Activated T-cell treated with anti-CD3 and anti-CD28 coated beads, Interleukin-2, amount 50 U/mL, for 1 hour (primary cell): ENCODE results near the gene BRD4.
"Not testable (repeated sequence)": the region's sequence is repeated elsewhere in the genome, so short reads cannot be mapped to it uniquely, and the experiment has no call there.

Experiments used
- DNase-seq: peaks from one replicate; pipeline ENCODE4 v3.0.0-alpha.2; 2020

BRD4 gene

DNA sequence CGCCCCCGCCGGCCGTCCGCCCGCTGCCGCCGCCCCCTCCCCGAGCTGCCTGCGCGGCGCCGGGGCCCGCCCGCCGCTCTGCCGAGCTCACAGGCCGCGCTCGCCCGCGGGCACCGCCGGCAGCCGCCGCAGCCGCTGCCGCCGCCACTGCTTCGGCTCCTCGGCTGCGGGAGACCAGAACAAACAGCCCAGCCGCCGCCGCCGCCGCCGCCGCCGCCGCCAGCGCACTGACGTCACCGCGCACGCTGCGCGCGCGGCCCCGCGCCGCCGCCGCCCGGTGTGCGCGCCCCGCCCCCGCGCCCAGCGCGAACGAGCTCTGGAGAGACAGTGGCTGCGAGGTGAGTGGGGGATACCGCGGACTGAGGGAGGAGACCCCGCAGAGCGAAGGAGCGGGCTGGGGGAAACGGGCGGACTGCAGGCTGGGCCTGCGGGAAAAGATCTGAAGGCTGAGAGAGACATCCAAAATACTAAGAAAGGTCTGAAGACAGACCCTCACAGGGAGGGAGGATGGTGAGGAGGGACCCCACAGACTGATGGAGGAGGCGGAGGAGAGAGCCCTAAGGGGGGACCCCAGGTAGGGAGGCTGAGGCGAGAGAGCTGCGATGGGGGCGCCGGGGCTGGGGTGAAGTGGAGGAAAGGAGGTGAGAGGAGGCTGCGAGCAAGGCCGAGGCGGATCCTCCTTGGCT lies at the start of gene BRD4:
BRD4 (minus strand) TSS at position 229 of the 686 bp plus-strand sequence. CDS start 59,440 bp downstream, outside the sequence.
- DNase-seq, result peak; percentile 83

DNA sequence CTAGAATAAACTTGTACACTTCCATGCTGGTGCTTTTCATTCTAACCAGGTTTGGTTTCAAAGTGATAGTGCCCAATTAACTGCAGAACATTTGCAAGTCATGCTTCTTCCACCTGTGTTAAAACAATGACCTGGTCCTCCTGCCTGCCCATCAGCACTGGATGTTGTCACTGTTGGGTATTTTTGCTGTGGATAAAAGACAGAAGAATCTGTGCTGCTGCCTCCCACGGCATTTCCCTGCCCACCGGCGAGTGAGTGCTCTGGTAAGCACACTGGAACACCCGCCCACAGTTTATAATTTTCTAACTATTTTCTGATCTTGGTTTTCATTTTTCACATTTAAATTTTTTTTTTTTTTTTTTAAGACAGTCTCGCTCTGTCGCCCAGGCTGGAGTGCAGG lies 49.5 kb upstream of the BRD4 start:
- no peak for DNase-seq

DNA sequence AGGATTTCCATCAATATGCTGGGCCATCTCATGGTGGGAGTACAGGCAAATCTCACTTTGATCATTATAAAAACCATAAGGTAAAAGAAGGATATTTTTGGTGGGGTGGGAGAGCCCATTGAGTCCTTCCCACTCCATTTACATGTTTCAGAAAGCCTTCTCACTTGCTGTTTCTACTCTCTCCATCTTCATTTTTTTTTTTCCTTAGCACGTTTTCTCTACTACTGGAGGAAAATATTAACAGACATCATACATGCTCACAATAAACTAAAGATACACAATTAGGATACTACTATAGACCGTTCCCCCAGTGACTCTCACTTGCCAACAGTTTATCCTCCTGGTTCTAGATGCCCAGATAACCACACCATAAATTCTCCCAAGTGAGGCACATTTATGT lies 49.1 kb upstream of the BRD4 start:
- DNase-seq, result no peak

DNA sequence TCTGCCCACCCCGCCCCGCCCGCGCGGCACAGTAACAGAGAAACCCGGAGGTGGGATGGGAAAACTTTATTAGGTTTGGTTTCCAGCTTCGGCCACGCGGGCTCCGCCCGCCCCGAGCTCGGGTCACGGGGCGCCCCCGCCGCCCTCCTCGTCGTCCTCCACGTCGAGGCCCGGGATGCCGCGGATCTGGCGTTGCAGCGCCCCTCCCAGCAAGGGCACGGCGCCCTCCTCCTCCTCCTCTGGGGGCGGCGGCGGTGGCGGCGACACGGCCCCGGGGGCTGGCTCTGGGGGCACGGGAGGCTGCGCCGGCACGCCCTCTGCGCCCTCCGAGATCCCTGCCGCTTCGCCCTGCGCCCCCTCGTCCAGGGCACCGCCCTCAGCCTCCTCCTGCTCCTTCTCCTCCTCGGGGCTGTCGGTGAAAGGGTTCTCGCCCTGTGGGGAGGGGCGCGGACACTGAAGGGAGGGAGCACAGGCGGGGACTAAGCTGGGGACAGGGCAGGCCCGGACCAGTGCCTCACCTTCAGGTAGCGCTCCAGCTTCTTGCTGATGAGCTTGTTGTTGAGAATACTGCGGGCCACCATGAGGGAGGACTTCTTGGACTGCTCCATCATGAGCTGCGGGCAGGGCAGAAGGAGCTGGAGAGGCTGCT lies 47.8 kb upstream of the BRD4 start:
- DNase-seq, result no peak

DNA sequence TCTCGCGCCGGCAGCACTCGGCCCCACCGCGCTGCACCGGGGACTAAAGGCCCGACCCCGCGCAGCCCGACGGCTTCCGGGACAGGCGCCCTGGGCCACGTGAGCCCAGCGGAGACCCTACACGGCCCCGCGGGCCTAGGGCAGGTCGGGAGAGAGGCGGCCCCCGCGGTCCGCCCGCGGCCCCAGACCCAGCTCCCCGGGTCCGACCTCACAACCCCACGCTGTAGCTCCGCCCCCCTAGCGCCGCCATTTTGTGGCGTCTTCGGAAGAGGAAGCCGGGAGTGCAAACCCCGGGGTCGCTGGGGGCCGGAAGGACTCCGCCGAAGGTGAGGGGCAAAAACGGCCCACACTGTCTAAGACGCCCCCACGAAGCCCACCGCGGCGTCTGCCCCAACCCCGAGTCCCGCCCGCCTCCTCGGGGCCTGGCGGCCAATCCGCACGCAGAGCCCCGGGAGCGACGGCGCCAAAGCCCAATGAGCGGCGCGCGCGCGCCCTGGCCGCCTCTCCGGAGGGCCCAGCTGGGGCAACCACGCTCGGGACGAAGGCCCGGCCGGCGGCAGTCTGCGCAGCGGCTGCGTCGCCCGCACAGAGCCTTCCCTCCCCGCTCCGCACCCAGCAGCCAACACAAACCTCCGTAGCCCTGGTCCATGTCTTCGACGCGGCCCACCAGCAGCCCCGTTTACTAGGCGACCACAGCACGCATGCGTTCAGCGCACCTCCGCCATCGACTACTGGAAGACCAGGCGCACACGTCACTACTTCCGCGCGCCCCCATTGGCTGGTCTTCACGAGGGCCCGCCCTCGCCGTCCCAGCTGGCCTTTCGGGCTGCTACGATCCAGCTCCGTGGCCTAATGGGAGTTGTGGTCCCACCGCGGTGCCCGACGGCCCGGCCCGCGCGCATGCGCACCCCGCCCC lies 47.0 kb upstream of the BRD4 start, which contains the start of gene AKAP8:
AKAP8 (minus strand) TSS at position 705 of the 916 bp plus-strand sequence; CDS start at position 649, 56 bp downstream.
- peak; percentile 98 for DNase-seq

DNA sequence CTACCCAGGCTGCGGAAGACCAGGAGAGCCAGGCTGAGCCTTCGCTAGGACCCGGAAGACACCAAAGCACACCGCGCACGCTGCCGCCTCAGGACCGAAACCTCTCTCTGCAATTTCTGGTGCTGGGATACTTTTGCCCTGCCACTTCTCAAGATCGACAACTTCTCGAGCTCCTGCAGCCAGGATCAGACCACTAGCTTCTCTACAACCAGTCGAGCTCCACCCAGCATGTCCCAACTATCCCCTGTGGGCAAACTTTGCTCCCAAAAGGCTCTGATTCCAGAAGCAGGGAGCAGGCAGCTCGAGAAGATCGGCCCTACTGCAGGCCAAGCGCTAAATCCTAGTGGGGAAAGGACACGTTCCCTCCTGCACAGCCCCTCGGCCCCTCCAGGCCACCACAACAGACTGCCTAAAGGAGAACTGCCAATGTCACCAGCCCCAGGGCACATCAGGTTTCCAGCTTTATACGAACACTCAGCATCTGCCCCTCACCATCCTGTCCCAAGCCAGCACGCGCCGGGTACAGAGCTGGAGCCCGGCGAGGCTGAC lies 46.3 kb upstream of the BRD4 start:
- peak; percentile 46 for DNase-seq

DNA sequence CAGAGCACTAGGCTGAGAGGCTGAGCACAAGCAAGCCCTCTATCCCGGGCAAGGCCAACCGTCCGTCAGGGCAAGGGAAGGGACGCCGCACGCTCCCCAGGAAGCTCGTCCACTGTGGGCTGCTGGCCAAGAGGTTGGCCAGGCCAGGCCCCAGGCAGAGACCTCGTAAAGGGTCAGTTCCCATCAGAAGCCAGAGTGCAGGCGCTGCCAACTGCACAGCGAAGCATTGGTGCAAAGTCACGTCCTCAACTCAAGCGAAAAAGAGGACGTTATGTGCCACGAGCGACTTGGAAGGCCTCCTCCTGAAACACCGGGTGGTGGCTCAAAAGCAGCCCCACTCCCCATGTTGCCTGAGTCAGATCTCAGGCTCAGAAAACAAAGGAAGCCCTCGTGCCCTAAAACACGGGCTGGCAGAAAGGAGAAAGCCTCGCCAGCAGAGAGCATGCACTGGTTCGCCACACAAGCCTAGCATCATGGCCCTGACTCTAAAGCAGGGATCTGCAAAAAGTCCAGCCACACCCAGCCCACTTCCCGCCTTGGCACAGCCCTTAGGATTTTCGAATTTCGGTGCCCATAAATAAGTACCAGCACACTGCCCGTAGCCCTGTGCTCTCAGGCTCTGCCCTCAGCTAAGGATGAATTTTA lies 42.6 kb upstream of the BRD4 start:
- no peak for DNase-seq

DNA sequence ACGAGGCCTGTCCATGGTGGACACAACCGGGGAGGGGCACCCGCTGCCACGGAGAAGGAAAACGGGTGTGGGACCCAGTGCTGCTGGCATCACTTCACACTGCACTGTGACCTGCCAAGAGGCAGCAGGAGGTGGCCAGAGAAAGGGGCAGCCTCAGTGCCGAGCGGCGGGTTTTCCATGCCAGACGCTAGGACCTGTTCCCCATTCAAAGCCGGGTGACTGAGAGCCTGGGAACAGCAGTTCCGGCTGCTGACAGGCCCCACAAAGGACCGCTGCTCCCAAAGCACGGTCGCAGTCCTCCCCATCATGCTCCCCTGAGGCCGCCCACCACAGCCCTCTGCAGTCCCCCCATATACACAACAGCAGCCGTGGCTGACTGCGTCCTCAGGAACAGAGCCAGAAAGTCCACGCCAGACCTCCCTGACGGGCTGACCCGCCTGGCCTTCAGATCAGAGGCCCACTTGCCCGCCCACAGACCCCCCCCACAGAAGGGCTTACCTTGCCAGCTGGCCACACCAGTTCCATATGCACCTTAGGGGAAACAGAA lies 41.8 kb upstream of the BRD4 start:
- DNase-seq, result no peak

DNA sequence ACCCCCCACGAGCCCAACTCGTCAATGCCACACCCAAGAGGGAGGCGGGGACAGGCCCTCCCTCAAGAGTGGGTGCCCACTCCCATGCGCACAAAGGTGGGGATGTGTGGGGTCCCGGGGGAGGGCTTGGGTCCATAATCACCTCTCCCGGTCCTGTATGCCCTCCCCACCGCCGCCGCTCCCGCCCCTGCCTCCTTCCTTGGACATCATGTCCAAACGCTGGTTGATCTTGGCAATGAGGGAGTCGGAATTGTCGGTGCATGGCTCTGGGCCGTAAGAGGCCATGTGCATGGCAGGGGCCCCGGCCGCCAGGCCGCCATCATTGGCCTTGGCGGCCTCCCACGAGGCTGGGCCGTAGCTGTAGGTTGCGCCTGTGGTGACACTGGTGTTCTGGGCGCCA lies 41.3 kb upstream of the BRD4 start:
- DNase-seq, result no peak

DNA sequence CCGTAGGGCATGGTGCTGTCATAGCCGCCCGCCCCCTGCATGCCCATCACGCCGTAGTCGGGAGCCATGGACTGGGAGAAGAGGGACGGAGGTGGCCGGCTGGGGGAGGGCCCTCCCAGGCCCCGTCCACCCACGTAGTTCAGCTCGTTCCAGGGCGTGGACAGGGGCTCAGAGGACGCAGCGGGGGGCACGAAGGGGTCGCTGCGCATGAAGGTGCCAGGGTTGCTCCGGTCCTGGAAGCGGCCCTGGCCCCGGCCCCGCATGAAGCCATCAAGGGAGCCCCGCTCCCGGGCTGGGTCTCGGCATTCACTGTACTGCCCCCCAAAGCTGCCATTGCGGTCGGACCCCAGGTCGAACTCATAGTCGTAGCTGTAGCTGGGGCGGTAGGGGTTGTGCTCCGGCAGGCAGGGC lies 40.6 kb upstream of the BRD4 start:
- no peak for DNase-seq

DNA sequence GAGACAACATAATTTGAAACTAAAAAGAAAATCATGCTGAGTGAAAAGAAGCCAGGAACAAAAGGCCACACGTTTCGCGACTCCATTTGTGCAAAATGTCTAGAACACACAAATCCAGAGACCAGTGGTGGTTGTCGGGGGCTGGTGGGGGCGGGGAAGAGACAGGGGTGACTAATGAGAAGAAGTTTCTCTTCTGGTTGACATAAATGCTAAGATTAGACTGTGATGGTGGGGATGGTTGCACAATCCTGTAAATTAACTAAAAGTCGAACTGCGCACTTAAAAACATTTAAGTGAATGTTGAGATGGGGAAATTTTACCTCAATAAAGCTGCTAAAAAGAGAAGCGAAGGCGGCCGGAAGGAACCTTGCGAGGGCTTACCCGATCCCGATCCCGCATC lies 40.1 kb upstream of the BRD4 start:
- DNase-seq, result no peak

DNA sequence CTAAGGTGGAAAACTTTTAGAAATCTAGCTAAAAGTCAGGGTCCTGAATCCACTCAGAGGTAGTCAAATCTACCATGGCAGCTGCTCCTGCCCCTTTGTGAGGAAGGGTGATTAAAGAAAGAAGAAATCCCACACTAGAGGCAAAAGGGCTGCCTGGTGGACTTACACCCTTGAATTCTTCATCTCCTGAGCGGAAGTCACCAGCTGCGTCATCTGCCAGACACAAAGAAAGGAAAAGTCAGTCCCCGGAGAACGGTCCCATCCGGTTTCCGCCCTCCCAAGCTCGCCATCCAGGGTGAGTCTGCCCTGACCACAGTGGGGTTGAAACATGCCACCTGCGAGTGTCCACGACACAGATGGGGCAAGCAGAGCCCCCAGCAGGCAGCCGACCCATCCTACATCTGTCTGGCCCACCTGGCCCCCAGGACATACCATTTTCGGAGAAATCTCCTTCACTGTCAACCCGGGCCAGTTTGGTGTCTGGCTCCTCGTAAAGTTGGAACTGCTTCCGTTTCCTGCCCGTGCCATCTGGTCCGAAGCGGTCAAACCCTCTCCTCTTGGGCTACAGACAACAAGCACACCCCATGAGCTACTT lies 39.5 kb upstream of the BRD4 start:
- DNase-seq, result no peak

DNA sequence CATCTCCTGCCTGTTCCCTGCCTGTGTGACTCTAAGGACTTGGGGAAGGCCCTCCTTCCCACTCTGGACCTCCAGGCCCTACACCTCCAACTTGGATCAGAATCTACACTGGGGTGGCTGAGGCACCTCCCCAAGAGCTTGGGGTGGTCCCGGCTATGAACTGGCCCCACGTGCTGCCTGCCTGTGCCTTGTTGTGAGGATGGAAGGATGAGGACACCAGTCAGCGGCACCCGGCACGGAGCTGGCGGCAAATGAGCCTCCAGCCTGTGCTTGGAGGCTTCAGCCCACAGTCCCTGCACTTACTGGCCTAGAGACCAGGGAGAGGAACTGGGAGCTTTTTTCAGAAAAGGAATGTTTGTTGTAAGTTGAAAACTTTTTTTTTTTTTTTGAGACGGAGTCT lies 38.8 kb upstream of the BRD4 start:
- no peak for DNase-seq

DNA sequence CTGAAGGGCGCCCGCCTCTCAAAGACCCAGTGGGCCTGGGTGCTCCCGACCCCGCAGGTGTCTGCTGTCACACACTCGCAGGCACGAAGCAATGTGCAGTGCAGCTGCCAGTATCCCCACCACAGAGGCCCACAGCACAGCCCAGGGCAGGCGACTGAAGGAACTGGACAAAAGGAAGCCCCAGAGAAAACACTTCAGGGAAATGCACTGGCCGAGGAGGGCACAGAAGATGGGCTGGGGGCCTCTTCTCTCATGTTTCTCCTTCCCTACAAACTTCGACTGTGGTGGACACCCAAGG lies 37.2 kb upstream of the BRD4 start:
- DNase-seq, result no peak

DNA sequence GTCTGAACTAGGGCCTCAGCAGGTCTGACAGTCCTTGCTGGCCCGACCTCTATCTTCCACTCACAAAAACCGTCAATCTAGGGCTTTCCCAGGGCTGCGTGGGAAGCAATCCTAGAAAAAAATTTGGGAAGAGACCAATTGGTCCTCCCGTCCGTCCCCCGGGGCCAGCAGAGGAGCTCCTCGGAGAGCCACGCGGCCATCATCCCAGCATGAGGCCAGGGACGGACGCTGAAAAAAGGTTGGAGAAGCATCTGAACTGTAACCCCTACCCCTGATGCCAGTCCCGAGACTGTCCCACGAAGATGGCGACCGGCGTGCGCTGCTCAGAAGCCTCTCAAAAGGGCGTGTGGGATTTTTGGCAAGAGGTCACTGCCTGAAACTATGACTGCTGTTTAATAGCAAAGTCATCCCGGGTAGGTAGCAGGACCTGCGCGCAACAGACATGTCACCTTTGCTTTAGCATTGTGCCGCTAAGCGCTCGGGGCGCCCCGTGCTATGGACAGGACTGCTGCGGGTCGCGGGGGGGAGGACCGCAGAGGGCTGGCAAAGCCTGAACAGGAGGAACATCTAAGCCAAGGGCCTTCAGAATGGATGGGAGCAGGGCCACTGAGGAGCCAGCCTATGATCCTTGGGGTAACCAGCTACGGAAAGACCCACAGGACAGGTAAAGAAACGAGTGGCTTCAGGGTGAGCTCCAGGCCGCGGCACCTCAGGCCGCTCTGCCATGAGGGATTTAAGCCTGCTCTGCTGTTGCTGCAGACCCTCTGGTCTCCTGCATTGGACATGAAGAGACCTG lies 36.7 kb upstream of the BRD4 start:
- no peak for DNase-seq

DNA sequence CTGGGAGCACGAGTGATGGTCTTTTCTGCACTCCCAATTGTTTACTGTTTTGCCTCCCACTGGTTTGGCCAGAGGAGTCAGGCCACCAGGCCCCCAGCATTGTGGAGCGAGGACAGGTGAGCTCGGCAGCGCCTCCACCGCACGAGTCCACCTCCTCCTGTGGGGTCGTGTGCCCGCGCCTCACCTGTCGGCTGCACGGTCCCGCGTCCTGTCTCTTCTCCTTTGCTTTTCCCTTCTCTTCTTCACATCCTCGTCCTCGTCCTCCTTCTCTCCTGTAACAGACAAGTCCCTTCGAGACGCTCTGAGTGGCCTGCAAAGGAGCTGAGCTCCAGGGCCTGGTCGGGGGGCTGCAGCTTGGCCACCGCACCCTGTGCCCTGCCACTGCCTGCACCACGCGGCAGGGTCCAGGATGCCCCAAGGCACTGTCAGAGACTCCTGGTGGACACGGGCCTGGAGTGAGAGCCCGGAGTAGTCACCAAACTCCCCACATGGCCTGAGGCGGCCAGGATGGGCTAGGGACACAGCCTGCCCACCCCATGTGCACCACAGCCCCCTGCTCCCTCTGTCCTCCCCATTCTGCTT lies 35.8 kb upstream of the BRD4 start:
- DNase-seq, result no peak

DNA sequence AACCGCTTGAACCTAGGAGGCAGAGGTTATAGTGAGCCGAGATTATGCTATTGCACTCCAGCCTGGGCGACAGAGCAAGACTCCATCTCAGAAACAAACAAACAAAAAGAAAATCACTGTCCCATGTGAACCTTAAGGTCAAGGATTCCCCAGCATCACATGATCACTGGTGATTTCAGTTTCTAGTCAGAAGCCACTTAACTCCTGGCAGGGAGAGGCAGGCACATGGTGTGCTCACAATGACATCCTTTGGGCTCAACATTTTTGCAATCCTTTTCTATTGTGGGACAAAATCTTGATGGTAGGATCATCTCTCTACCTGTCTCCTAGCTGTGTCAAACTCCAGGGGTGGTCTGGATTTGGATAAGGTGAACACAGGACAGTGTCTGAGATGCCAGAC lies 35.1 kb upstream of the BRD4 start:
- DNase-seq, result no peak

DNA sequence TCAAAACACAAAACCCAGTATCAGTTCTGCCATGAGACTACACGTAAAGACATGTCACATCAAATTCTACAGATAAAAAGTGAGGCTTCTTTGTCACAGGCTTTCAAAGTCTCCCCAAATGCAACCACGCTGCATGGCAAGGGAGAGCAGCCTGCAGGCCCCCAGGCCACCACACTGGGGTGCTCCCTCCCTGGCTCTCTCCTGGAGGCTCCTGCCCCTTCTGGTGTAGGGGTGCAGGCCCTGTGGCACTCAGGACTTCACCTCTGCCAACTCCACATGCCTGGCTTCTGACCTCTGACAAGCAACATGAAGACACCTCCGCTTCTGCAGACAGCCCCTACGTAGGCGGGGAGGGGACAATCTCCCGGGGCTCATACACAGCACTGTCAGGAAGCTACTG lies 32.9 kb upstream of the BRD4 start:
- no peak for DNase-seq

DNA sequence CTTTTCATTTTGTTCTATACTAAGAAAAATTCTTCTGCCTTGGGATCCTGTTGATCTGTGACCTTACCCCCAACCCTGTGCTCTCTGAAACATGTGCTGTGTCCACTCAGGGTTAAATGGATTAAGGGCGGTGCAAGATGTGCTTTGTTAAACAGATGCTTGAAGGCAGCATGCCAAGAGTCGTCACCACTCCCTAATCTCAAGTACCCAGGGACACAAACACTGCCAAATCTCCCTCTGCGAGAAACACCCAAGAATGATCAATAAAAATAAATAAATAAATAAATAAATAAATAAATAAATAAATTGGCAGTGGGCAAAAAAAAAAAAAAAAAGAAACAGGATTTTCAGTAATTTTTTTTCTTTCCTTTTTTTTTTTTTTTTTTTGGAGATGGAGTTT lies 31.5 kb upstream of the BRD4 start:
- not testable (repeated sequence) for DNase-seq

DNA sequence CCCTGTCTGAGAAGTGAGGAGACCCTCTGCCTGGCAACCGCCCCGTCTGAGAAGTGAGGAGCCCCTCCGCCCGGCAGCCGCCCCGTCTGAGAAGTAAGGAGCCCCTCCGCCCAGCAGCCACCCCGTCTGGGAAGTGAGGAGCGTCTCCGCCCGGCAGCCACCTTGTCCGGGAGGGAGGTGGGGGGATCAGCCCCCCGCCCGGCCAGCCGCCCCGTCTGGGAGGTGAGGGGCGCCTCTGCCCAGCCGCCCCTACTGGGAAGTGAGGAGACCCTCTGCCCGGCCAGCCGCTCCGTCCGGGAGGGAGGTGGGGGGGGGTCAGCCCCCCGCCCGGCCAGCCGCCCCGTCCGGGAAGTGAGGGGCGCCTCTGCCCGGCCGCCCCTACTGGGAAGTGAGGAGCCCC lies 30.7 kb upstream of the BRD4 start:
- not testable (repeated sequence) for DNase-seq

DNA sequence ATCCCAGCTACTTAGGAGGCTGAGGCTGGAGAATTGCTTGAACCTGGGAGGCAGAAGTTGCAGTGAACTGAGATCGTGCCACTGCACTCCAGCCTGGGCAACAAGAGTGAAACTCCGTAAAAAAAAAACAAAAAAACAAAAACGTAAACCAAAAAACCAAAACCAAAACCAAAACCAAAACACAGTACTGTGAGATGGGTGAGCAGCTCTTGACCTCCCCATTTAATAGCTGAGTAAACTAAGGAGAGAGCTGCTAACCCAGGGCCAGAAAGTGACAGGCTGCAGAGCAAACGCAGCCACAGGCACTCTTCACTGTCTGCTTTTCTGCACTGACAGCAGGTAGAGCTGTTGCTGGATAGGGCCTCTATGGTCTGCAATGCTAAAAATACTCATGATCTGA lies 27.7 kb upstream of the BRD4 start:
- DNase-seq, result not testable (repeated sequence)
